ENCODE data around the gene FNBP1L. TPM values are rescaled to one million over a fixed set of nuclear protein-coding genes. Genes with fewer than 3 reads are reported as not detected.

Gene FNBP1L
- total RNA-seq, 1 experiment from 2014 or later = 72.7 TPM

DNA sequence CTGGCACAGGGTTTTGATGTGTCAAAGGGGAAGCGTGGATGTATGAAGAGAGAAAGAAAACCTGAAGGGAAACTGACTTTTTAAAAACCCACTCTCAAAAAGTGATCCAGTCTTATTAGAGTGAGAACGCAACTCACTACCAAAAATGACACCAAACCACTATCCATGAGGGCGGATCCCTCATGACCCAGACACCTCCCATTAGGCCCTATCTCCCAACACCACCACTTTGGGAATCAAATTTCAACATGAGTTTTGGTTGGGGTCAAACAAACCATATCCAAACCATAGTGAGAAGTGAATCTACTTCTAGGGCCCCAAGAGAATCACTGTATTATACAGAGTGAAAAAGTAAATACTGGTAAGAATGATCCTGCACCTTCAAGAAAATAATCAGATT is 53.5 kb downstream of the FNBP1L start:
- peaks cover 42% of the 10 kb centered on the region for H3K4me1 Mint-ChIP-seq (ENCODE audit: low read depth, unreplicated experiment)
- no peak overlapping the region for H3K4me3 Mint-ChIP-seq (ENCODE audit: low read depth, unreplicated experiment)
- no peak overlapping the region for H3K27ac Mint-ChIP-seq (ENCODE audit: unreplicated experiment)
- H3K27me3 Mint-ChIP-seq (ENCODE audit: unreplicated experiment) = no peaks in the 10 kb centered on the region
- H3K36me3 Mint-ChIP-seq (ENCODE audit: insufficient read depth, unreplicated experiment) = peaks cover 9% of the 10 kb centered on the region
- no peak for DNase-seq
- TF ChIP-seq, protein P1, sequence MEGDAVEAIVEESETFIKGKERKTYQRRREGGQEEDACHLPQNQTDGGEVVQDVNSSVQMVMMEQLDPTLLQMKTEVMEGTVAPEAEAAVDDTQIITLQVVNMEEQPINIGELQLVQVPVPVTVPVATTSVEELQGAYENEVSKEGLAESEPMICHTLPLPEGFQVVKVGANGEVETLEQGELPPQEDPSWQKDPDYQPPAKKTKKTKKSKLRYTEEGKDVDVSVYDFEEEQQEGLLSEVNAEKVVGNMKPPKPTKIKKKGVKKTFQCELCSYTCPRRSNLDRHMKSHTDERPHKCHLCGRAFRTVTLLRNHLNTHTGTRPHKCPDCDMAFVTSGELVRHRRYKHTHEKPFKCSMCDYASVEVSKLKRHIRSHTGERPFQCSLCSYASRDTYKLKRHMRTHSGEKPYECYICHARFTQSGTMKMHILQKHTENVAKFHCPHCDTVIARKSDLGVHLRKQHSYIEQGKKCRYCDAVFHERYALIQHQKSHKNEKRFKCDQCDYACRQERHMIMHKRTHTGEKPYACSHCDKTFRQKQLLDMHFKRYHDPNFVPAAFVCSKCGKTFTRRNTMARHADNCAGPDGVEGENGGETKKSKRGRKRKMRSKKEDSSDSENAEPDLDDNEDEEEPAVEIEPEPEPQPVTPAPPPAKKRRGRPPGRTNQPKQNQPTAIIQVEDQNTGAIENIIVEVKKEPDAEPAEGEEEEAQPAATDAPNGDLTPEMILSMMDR (IDR thresholded peaks at IDR 0.05; ENCODE audit: unreplicated experiment) = no peak
- intact Hi-C loops (cut with micrococcal nuclease; ENCODE audit: unreplicated experiment) = no loop called here
- H3K9me3 Mint-ChIP-seq (ENCODE audit: low read depth, unreplicated experiment) = no peaks in the 10 kb centered on the region
- CTCF ChIA-PET = no interaction called here
- no TSS peak for BruUV-seq (replicated peaks)

DNA sequence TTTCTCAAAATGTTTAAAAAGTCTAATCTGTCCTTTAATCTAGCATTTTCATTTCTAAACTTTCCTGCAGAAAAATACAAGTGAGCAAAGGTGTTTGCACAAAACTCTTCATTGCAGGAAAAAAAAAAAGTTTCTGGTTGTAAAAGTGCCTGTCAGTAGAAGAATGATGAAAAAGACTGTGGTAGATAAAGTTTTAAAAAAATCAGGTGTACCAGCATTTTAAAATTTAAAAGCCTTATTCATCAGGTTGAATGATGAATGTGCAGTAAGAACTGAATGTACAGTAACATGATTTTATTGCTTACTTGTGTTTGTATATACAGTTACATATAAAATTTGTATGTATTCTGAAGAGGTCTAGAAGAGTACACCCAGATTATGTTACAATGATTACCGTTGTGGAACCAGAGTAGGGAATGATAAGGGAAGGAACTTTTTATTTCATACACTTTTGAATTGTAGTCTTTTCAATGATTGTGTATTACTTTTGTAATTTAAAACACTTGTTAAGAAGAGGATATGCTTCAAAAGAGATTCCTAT is 54.0 kb downstream of the FNBP1L start:
- no peak for DNase-seq
- no TSS peak for BruUV-seq (replicated peaks)
- no peaks in the 10 kb centered on the region for H3K9me3 Mint-ChIP-seq (ENCODE audit: low read depth, unreplicated experiment)
- peaks cover 9% of the 10 kb centered on the region for H3K36me3 Mint-ChIP-seq (ENCODE audit: insufficient read depth, unreplicated experiment)
- H3K27me3 Mint-ChIP-seq (ENCODE audit: unreplicated experiment) = no peaks in the 10 kb centered on the region
- CTCF ChIA-PET = no interaction called here
- intact Hi-C loops (cut with micrococcal nuclease; ENCODE audit: unreplicated experiment) = no loop called here
- no peak overlapping the region for H3K4me3 Mint-ChIP-seq (ENCODE audit: low read depth, unreplicated experiment)
- TF ChIP-seq, protein P1 (IDR thresholded peaks at IDR 0.05; ENCODE audit: unreplicated experiment) = no peak
- no peak overlapping the region for H3K27ac Mint-ChIP-seq (ENCODE audit: unreplicated experiment)
- peaks cover 42% of the 10 kb centered on the region for H3K4me1 Mint-ChIP-seq (ENCODE audit: low read depth, unreplicated experiment)

- TF ChIP-seq, protein P1 (IDR thresholded peaks at IDR 0.05; ENCODE audit: unreplicated experiment) = no peak
- Mint-ChIP-seq H3K27me3 (ENCODE audit: unreplicated experiment) (no peaks in the 10 kb centered on the region), H3K9me3 (ENCODE audit: low read depth, unreplicated experiment) (no peaks in the 10 kb centered on the region), H3K4me1 (ENCODE audit: low read depth, unreplicated experiment) (peaks cover 42% of the 10 kb centered on the region), H3K4me3 (ENCODE audit: low read depth, unreplicated experiment) (no peak overlapping the region), H3K36me3 (ENCODE audit: insufficient read depth, unreplicated experiment) (peaks cover 9% of the 10 kb centered on the region), H3K27ac (ENCODE audit: unreplicated experiment) (no peak overlapping the region)
- intact Hi-C loops (cut with micrococcal nuclease; ENCODE audit: unreplicated experiment) = no loop called here
- CTCF ChIA-PET = interaction anchor here (0.7 kb wide), 1 partner anchor 29 kb away, joined by 3 read pairs; no protein-coding TSS in a partner anchor
- no peak for DNase-seq
- no TSS peak for BruUV-seq (replicated peaks)
Measured at GRCh38 chr1:93502571-93502970, 54.7 kb downstream of the FNBP1L start.

- TF ChIP-seq, protein P1 (IDR thresholded peaks at IDR 0.05; ENCODE audit: unreplicated experiment) = no peak
- DNase-seq = no peak
- CTCF ChIA-PET = interaction anchor here (0.7 kb wide), 1 partner anchor 29 kb away, joined by 3 read pairs; no protein-coding TSS in a partner anchor
- no TSS peak for BruUV-seq (replicated peaks)
- Mint-ChIP-seq H3K4me1 (ENCODE audit: low read depth, unreplicated experiment) (peaks cover 38% of the 10 kb centered on the region), H3K27ac (ENCODE audit: unreplicated experiment) (no peak overlapping the region), H3K36me3 (ENCODE audit: insufficient read depth, unreplicated experiment) (peaks cover 10% of the 10 kb centered on the region), H3K27me3 (ENCODE audit: unreplicated experiment) (no peaks in the 10 kb centered on the region), H3K9me3 (ENCODE audit: low read depth, unreplicated experiment) (no peaks in the 10 kb centered on the region), H3K4me3 (ENCODE audit: low read depth, unreplicated experiment) (no peak overlapping the region)
- intact Hi-C loops (cut with micrococcal nuclease; ENCODE audit: unreplicated experiment) = no loop called here
Measured at GRCh38 chr1:93503163-93503562, 55.2 kb downstream of the FNBP1L start.
